Measurements from ENCODE around the gene SELENOP. TPM values are rescaled to one million over a fixed set of nuclear protein-coding genes. Genes with fewer than 3 reads are reported as not detected.

The SELENOP gene
- total and polyA plus RNA-seq, 2 of the 13 experiments (the other 11 are each of a cell fraction or from before 2014, with no cell fraction given): 1,895 to 2,083 TPM

- TF ChIP-seq PLSCR1 (CRISPR knock-in tag; IDR thresholded peaks at IDR 0.05; ENCODE audit: borderline replicate concordance): no peak
- TF ChIP-seq IKZF1 (IDR thresholded peaks at IDR 0.05): no peak
- TF ChIP-seq ZNF672 (CRISPR knock-in tag; IDR thresholded peaks at IDR 0.05): no peak
- no peak for TF ChIP-seq RAD21 (CRISPR knock-in tag; IDR thresholded peaks at IDR 0.05)
- TF ChIP-seq NFE2L1 (CRISPR knock-in tag; IDR thresholded peaks at IDR 0.05; ENCODE audit: borderline replicate concordance): no peak
- no peak for TF ChIP-seq ZNF549 (CRISPR knock-in tag; IDR thresholded peaks at IDR 0.05)
- TF ChIP-seq ZNF281 (CRISPR knock-in tag; IDR thresholded peaks at IDR 0.05; ENCODE audit: borderline replicate concordance): no peak; the same call in 1 of the 2 replicates
- no peak for TF ChIP-seq ZNF44 (CRISPR knock-in tag; IDR thresholded peaks at IDR 0.05)
- TF ChIP-seq TFAP4 (IDR thresholded peaks at IDR 0.05; ENCODE audit: borderline replicate concordance, low read depth): no peak
- TF ChIP-seq ZNF543 (CRISPR knock-in tag; IDR thresholded peaks at IDR 0.05): no peak
- TF ChIP-seq MYC (CRISPR knock-in tag; IDR thresholded peaks at IDR 0.05; ENCODE audit: borderline replicate concordance): peak; percentile 54
- no peak for TF ChIP-seq NFE2L2 (IDR thresholded peaks at IDR 0.05; ENCODE audit: low read length)
- peak; percentile 87 for TF ChIP-seq GFI1 (CRISPR knock-in tag; IDR thresholded peaks at IDR 0.05; ENCODE audit: borderline replicate concordance)
- no peak for TF ChIP-seq MXD3 (CRISPR knock-in tag; IDR thresholded peaks at IDR 0.05)
- TF ChIP-seq ZNF589 (CRISPR knock-in tag; conservative IDR thresholded peaks at IDR 0.05): no peak
- no peak for TF ChIP-seq NFYB (CRISPR knock-in tag; IDR thresholded peaks at IDR 0.05)
- TF ChIP-seq FOXP4 (CRISPR knock-in tag; IDR thresholded peaks at IDR 0.05): peak; percentile 84
- TF ChIP-seq DZIP1 (CRISPR knock-in tag; IDR thresholded peaks at IDR 0.05): no peak
- TF ChIP-seq ZNF550 (CRISPR knock-in tag; IDR thresholded peaks at IDR 0.05; ENCODE audit: borderline replicate concordance): no peak
Measured at GRCh38 chr5:42824347-42824976, 12.8 kb upstream of the SELENOP start (continued).
